Endodermal cell (in vitro differentiated cells): Measurements from ENCODE around the gene C3orf20. TPM values are rescaled to one million over a fixed set of nuclear protein-coding genes. Genes with fewer than 3 reads are reported as not detected.

Experiments
- DNase-seq: peaks from one replicate; pipeline ENCODE4 v3.0.0-alpha.2; 2017
- H3K27ac ChIP-seq: 2 replicates; pipeline ENCODE4 v1.5.1; 2013; ENCODE audit warnings: mild to moderate bottlenecking, low read depth, low read length, moderate library complexity
- H3K27me3 ChIP-seq: 2 replicates; pipeline ENCODE4 v1.6.1; 2013; ENCODE audit warnings: mild to moderate bottlenecking, low read length, moderate library complexity; ENCODE audit not compliant: insufficient read depth, control insufficient read depth, poor library complexity, severe bottlenecking
- H3K36me3 ChIP-seq: 2 replicates; pipeline ENCODE4 v1.7.0; 2013; ENCODE audit warnings: mild to moderate bottlenecking, low read length, moderate library complexity; ENCODE audit not compliant: control insufficient read depth, insufficient read depth
- H3K4me1 ChIP-seq: one replicate; pipeline ENCODE4 v1.7.0; 2013; ENCODE audit warnings: low read length; ENCODE audit not compliant: control insufficient read depth, insufficient read depth
- H3K4me3 ChIP-seq: 2 replicates; pipeline ENCODE4 v1.5.1; 2013; ENCODE audit warnings: mild to moderate bottlenecking, low read length, moderate library complexity
- H3K9ac ChIP-seq: 2 replicates; pipeline ENCODE4 v1.6.1; 2013; ENCODE audit warnings: mild to moderate bottlenecking, low read length, moderate library complexity; ENCODE audit not compliant: poor library complexity, severe bottlenecking; ENCODE audit errors: extremely low read depth
- H3K9me3 ChIP-seq: 2 replicates; pipeline ENCODE4 v1.6.1; 2013; ENCODE audit warnings: mild to moderate bottlenecking, low read length, moderate library complexity; ENCODE audit not compliant: control insufficient read depth
- H3K27ac Mint-ChIP-seq: 2 replicates; pipeline ENCODE4 v1.8.0; 2020; ENCODE audit warnings: mixed read lengths
- H3K27me3 Mint-ChIP-seq: 2 replicates; pipeline ENCODE4 v1.8.0; 2021; ENCODE audit warnings: mild to moderate bottlenecking, mixed read lengths; ENCODE audit not compliant: insufficient read depth
- H3K36me3 Mint-ChIP-seq: 2 replicates; pipeline ENCODE4 v1.8.0; 2020; ENCODE audit warnings: low read depth, mixed read lengths
- H3K4me1 Mint-ChIP-seq: 2 replicates; pipeline ENCODE4 v1.8.0; 2020; ENCODE audit warnings: mixed read lengths
- H3K4me3 Mint-ChIP-seq: 2 replicates; pipeline ENCODE4 v1.8.0; 2020; ENCODE audit warnings: mild to moderate bottlenecking, moderate library complexity, mixed read lengths
- H3K9me3 Mint-ChIP-seq: 2 replicates; pipeline ENCODE4 v1.8.0; 2020; ENCODE audit warnings: mild to moderate bottlenecking, mixed read lengths
- WGBS, 2 experiments: methylation state at CpG; one replicate each; pipeline versions ENCODE4 v1.1.5 to v1.1.7; 2013; ENCODE audit warnings: missing lambda C conversion rate in 2 of 2, mixed read lengths in 1 of 2; ENCODE audit not compliant: insufficient coverage in 1 of 2, insufficient read length in 1 of 2; 5-methylcytosine and 5-hydroxymethylcytosine counted together
- total RNA-seq, 2 donors: library from RNA; stranded (reverse); fragmentation: NEBNext Ultra II Directional in 1 of 2; extraction: Animal tissue kit (Norgen Biotek cat#: 25700) in 1 of 2; gene quantifications; 2 replicates in 1 of 2; 3 replicates in 1 of 2; pipeline ENCODE4 v1.2.1, GENCODE V29; 2021
- TF ChIP-seq, protein P1 (sequence below): fragments of 200-600 bp; sonication (generic); conservative IDR thresholded peaks from 2 replicates; pipeline ENCODE4 v1.5.0; 2021; ENCODE audit warnings: antibody characterized with exemption, mild to moderate bottlenecking

C3orf20 gene
- total RNA-seq, 2 donors from 2014 or later: not detected

DNA sequence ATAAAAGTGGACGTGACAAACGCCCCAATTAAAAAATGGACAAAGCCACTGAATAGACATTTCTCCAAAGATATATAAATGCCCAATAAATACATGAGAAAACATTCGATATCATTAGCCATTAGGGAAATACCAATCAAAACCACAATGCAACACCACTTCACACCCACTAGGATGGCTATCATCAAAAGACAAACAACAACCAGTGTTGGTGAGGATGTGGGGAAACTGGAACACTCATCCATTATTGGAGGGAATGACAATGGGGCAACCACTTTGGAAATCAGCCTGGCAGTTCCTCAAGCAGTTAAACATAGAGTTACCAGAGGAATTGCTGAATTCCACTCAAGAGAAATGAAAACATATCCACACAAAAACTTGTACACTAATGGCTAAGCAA lies 111.4 kb downstream of the C3orf20 start:
- WGBS, 2 experiments: 83 to 87% methylated on average over 1 to 3 of the region's 3 CpGs
- Histone ChIP-seq H3K9ac (no peak overlapping the region), H3K27me3 (no peaks in the 10 kb centered on the region), H3K27ac (no peak overlapping the region), H3K36me3 (no peaks in the 10 kb centered on the region), H3K9me3 (no peaks in the 10 kb centered on the region), H3K4me3 (no peak overlapping the region), H3K4me1 (no peaks in the 10 kb centered on the region)
- peak; percentile 2 for DNase-seq
- Mint-ChIP-seq H3K27ac (no peak overlapping the region), H3K9me3 (peaks cover 6% of the 10 kb centered on the region), H3K4me1 (peaks cover under 1% of the 10 kb centered on the region), H3K36me3 (no peaks in the 10 kb centered on the region), H3K4me3 (no peak overlapping the region), H3K27me3 (peaks cover 6% of the 10 kb centered on the region)
- TF ChIP-seq, protein P1, sequence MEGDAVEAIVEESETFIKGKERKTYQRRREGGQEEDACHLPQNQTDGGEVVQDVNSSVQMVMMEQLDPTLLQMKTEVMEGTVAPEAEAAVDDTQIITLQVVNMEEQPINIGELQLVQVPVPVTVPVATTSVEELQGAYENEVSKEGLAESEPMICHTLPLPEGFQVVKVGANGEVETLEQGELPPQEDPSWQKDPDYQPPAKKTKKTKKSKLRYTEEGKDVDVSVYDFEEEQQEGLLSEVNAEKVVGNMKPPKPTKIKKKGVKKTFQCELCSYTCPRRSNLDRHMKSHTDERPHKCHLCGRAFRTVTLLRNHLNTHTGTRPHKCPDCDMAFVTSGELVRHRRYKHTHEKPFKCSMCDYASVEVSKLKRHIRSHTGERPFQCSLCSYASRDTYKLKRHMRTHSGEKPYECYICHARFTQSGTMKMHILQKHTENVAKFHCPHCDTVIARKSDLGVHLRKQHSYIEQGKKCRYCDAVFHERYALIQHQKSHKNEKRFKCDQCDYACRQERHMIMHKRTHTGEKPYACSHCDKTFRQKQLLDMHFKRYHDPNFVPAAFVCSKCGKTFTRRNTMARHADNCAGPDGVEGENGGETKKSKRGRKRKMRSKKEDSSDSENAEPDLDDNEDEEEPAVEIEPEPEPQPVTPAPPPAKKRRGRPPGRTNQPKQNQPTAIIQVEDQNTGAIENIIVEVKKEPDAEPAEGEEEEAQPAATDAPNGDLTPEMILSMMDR: no peak

DNA sequence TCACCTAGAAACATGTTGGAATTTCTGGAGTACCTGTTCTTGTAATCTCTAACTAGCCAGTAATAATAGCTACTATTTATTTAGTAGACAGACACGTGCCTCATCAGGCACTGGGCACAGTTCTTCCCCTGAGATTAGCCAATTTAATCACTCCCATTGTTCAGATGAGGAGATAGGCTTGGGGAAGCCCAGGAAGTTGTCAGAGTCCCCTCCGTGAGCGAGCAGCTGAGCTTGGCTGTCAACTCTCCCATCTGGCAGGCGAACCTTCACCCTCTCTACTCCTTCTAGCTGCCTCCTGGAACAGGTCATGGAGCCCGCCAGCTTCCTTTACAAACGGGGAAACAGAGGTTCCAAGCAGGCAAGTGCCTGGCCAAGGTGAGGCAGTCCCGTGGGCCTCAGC lies 112.7 kb downstream of the C3orf20 start:
- H3K9me3 Mint-ChIP-seq: peaks cover 6% of the 10 kb centered on the region
- no peaks in the 10 kb centered on the region for H3K4me1 ChIP-seq
- peaks cover 6% of the 10 kb centered on the region for H3K27me3 Mint-ChIP-seq
- H3K36me3 Mint-ChIP-seq: no peaks in the 10 kb centered on the region
- no peaks in the 10 kb centered on the region for H3K27me3 ChIP-seq
- H3K9me3 ChIP-seq: no peaks in the 10 kb centered on the region
- no peaks in the 10 kb centered on the region for H3K36me3 ChIP-seq
- H3K4me1 Mint-ChIP-seq: peaks cover 2% of the 10 kb centered on the region
- H3K27ac Mint-ChIP-seq: no peak overlapping the region
- H3K27ac ChIP-seq: no peak overlapping the region
- no peak overlapping the region for H3K4me3 Mint-ChIP-seq
- peak; percentile 37 for DNase-seq
- H3K4me3 ChIP-seq: no peak overlapping the region
- 42 to 64% methylated on average over 2 to 7 of the region's 7 CpGs for WGBS, 2 experiments
- H3K9ac ChIP-seq: no peak overlapping the region
- TF ChIP-seq, protein P1: no peak

DNA sequence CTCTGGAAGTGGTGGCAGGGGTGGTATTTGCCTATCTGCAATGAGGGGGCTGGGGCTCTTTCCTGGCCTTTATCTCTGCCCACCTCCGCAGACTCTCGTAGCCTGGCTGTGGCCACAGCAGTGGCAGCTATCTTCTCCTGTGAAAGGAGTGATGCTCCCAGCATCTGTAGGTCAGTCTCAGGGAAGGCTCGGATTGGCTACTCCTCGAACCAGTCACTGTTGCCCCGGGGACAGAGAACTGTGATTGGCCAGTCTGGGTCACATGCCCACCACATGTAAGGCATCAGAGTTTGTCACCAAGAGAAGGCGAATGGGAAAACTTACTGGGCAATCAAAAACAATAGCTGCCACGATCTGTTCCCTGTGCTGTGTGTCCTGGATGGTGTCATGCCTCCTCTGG lies 113.7 kb downstream of the C3orf20 start:
- H3K4me3 Mint-ChIP-seq: no peak overlapping the region
- H3K27me3 ChIP-seq: no peaks in the 10 kb centered on the region
- H3K9ac ChIP-seq: no peak overlapping the region
- 87 to 94% methylated on average over 6 to 7 of the region's 7 CpGs for WGBS, 2 experiments
- no peaks in the 10 kb centered on the region for H3K36me3 ChIP-seq
- peaks cover 6% of the 10 kb centered on the region for H3K9me3 Mint-ChIP-seq
- no peaks in the 10 kb centered on the region for H3K9me3 ChIP-seq
- peaks cover 2% of the 10 kb centered on the region for H3K4me1 Mint-ChIP-seq
- peaks cover 8% of the 10 kb centered on the region for H3K27me3 Mint-ChIP-seq
- no peaks in the 10 kb centered on the region for H3K36me3 Mint-ChIP-seq
- no peak overlapping the region for H3K4me3 ChIP-seq
- H3K27ac ChIP-seq: no peak overlapping the region
- no peak overlapping the region for H3K27ac Mint-ChIP-seq
- H3K4me1 ChIP-seq: no peaks in the 10 kb centered on the region
- peak; percentile 47 for DNase-seq
- TF ChIP-seq, protein P1: no peak
